Measurements from ENCODE around the gene BMI1. TPM values are rescaled to one million over a fixed set of nuclear protein-coding genes. Genes with fewer than 3 reads are reported as not detected.

BMI1 gene
- total RNA-seq, 6 experiments from 2014 or later, result 23.7 to 36.6 (median 27.8) TPM

DNA sequence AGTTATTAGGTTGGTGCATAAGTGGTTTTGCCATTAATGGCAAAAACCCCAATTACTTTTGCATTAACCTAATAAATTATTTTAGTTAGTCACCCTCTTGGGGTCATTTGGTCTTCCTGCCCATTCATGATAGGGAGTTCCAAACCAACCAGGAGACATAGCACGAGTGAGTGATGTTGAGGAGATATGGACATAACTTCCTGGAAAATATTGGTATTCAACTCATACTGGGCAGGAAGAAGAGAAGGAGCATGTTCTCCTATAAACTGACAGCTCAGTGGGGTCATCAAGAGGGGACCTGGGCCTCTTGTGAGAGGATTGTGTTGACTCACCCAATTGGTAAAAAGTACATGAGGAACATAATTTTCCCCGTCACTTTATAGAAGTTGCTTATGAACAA, 48.1 kb downstream of the BMI1 start:
- Histone ChIP-seq H3K27ac (no peak overlapping the region), H3K27me3 (no peaks in the 10 kb centered on the region), H3K36me3 (no peaks in the 10 kb centered on the region), H3K4me1 (no peaks in the 10 kb centered on the region), H3K9me3 (no peaks in the 10 kb centered on the region), H3K4me3 (no peak overlapping the region)
- 43% methylated on average over 2 of the region's 2 CpGs for WGBS (ENCODE audit: insufficient coverage, low coverage, low lambda C conversion rate, missing lambda C conversion rate)
- TF ChIP-seq CTCF (IDR thresholded peaks at IDR 0.05), result no peak
- TF ChIP-seq POLR2A (IDR thresholded peaks at IDR 0.05), result no peak
- intact Hi-C loops (cut with DNase I), result no loop called here
- no peak for ATAC-seq
- DNase-seq, result no peak

- H3K36me3 ChIP-seq, result no peaks in the 10 kb centered on the region
- DNase-seq (no peak), ATAC-seq (peak in 2 of 4 donors; percentile 49 to 54)
- H3K27ac ChIP-seq, result no peak overlapping the region
- H3K9me3 ChIP-seq, result no peaks in the 10 kb centered on the region
- no peak overlapping the region for H3K4me3 ChIP-seq
- 59% methylated on average over 5 of the region's 5 CpGs for WGBS (ENCODE audit: insufficient coverage, low coverage, low lambda C conversion rate, missing lambda C conversion rate)
- intact Hi-C loops (cut with DNase I), result no loop called here
- TF ChIP-seq CTCF (IDR thresholded peaks at IDR 0.05), result no peak
- no peak for TF ChIP-seq POLR2A (IDR thresholded peaks at IDR 0.05)
- H3K4me1 ChIP-seq, result no peaks in the 10 kb centered on the region
- H3K27me3 ChIP-seq, result no peaks in the 10 kb centered on the region
Observed at GRCh38 chr10:22369434-22370072, 48.7 kb downstream of the BMI1 start.

- H3K27me3 ChIP-seq, result no peaks in the 10 kb centered on the region
- intact Hi-C loops (cut with DNase I), result no loop called here
- TF ChIP-seq CTCF (IDR thresholded peaks at IDR 0.05) (no peak), POLR2A (IDR thresholded peaks at IDR 0.05) (no peak)
- no peaks in the 10 kb centered on the region for H3K36me3 ChIP-seq
- H3K27ac ChIP-seq, result no peak overlapping the region
- H3K4me1 ChIP-seq, result no peaks in the 10 kb centered on the region
- no peak for ATAC-seq
- no peak for DNase-seq
- H3K9me3 ChIP-seq, result no peaks in the 10 kb centered on the region
- H3K4me3 ChIP-seq, result no peak overlapping the region
Observed at GRCh38 chr10:22370320-22370719, 49.4 kb downstream of the BMI1 start.

- Histone ChIP-seq H3K36me3 (no peaks in the 10 kb centered on the region), H3K9me3 (no peaks in the 10 kb centered on the region), H3K27me3 (no peaks in the 10 kb centered on the region), H3K4me1 (no peaks in the 10 kb centered on the region), H3K27ac (no peak overlapping the region), H3K4me3 (no peak overlapping the region)
- 81% methylated on average over 4 of the region's 6 CpGs for WGBS (ENCODE audit: insufficient coverage, low coverage, low lambda C conversion rate, missing lambda C conversion rate)
- TF ChIP-seq CTCF (IDR thresholded peaks at IDR 0.05) (no peak), POLR2A (IDR thresholded peaks at IDR 0.05) (no peak)
- ATAC-seq (no peak), DNase-seq (no peak)
- intact Hi-C loops (cut with DNase I), result no loop called here
Observed at GRCh38 chr10:22372298-22372697, 51.4 kb downstream of the BMI1 start.

DNA sequence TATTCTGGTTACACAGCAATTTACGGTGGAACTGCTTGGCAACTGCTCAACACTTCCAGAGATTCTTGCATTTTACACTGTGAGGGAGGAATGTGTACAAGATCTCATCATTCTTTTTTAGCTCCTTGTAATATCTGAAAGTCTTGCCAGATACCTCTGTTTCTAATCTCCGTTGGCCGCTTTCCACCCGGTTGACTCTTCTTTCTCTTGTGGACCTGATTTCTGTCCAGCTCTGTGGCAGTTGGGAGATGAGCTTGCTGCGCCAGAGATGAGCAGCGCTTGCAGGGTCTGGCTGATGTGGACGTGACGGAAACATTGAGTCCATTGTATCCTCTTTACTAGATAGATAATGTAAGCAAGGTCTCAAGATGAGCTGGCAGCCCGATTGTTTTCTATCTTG, 52.0 kb downstream of the BMI1 start:
- no peaks in the 10 kb centered on the region for H3K36me3 ChIP-seq
- no peaks in the 10 kb centered on the region for H3K4me1 ChIP-seq
- ATAC-seq, result no peak
- TF ChIP-seq CTCF (IDR thresholded peaks at IDR 0.05) (no peak), POLR2A (IDR thresholded peaks at IDR 0.05) (no peak)
- H3K27ac ChIP-seq, result no peak overlapping the region
- no peak overlapping the region for H3K4me3 ChIP-seq
- no peaks in the 10 kb centered on the region for H3K27me3 ChIP-seq
- intact Hi-C loops (cut with DNase I), result no loop called here
- DNase-seq, result no peak
- H3K9me3 ChIP-seq, result no peaks in the 10 kb centered on the region
- 66% methylated on average over 9 of the region's 9 CpGs for WGBS (ENCODE audit: insufficient coverage, low coverage, low lambda C conversion rate, missing lambda C conversion rate)
